Femur (tissue), 1 donor: Measurements from ENCODE around the gene TSPAN31.
"Not testable (repeated sequence)": the region's sequence is repeated elsewhere in the genome, so short reads cannot be mapped to it uniquely, and the experiment has no call there.

Experiments
- DNase-seq: peaks from one replicate; pipeline ENCODE4 v3.0.0-alpha.2; 2017

The TSPAN31 gene

DNA sequence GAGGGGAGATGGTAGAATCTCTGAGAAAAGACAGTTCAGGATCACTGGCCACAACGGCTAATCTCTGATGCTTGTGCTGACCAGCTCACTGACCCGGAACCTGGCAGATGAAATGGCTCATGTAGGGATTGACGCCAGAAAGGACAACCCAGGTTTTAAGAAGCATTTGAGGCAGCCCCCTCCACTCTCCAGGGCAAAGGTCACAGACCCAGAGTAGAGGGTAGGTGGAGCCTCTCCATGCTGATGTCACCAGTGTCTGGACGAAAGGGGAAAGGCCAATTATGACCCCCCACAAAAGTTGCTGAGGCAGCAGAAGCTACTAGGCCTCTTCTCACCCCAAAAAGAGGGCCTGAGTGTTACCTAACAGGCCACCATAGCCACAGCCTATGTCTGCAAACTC lies 25.9 kb downstream of the TSPAN31 start:
- DNase-seq = no peak

DNA sequence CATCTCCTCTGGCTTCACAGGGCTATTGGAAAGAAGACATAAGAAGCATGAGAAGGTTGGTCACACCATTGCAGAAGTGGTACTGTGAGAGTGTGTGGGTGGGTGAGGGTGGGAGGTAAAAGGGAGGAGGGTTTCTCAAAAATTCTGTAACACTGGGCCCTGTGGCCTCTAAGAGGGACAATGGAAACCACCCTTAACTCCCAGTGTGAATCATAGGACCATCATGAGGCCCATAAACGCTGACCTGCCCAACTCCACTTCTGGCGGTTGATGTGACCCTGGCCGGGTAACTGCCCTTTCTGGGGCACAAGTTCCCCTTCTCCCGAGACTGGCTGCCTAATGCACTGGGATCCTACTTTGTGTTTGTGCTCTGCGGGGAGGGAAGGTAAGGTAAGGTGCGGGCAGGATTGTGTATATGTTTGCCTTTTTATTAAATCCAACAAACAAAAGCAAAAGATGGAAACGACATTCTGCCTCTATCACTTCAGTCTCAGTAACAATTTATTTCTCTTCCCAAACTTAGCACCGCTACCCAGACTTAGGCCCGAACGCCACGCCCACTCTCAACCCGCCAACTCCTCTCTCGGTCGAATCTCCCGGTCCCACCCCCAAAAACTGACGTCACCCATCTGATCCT lies 26.5 kb downstream of the TSPAN31 start:
- peak; percentile 95 for DNase-seq

DNA sequence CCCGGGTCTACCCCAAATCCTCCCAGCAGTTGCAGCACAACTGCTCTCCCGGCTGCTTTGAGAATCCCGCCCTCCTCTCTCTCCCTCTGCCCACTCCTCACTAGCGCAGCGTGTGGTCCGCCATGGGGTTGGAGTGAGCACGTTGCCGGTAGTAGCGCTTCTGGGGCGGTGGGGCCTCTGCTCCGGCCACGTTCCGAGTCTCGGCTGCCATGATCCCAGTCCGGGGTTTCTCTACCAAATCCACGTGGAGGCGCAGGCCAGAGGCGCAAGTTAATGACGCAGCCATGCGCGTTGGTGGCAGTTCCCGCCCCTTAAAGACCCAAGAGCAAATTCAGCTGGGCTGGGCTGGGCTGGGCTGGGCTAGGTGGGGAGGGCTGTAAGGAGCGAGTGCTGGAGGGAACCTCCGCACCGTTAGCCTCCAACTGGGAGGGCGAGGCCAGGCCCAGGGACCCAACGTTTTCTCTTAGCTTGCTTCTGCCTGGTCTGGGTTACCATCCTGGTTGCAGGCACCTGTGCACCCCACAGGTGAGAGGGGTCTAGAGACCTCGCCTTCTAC lies 27.1 kb downstream of the TSPAN31 start, which contains the start of gene METTL1:
Gene METTL1, minus strand, starts transcription at position 233 of the 556 bp plus-strand sequence. Its CDS starts 22 bp downstream, at position 211.
- DNase-seq = peak; percentile 98

DNA sequence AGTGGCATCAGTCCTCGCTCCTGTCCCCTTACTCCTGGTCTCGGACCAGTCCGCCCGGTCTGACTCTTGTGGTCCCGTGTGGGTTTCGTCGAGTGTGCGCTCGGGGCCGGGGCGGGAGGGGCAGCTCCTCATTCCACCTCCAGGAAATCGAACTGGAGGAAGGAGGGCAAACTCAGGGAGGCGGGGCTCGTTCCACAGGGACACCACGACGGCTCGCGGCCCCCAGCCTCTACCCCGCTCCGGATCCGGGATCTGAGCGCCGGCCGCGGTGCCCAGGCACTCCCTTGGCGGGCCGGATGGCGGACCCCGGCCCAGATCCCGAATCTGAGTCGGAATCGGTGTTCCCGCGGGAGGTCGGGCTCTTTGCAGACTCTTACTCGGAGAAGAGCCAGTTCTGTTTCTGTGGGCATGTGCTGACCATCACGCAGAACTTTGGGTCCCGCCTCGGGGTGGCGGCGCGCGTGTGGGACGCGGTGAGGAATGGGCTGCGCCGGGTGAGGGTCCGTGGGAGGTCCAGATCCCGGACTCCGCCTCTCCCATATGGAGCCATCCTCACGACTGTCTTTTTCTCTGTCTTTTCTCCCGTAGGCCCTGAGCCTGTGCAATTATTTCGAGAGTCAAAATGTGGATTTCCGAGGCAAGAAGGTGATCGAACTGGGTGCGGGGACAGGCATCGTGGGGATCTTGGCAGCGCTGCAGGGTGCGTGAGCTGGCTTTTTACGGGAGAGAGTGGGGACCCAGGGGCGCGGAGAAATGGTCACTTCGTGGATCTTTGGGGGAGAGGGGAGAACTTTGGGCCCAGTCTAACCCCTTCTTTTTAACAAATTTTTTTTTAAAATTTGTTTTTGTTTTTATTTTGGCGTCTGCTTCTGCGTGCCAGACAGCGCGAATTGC lies 27.8 kb downstream of the TSPAN31 start, which contains the start of gene EEF1AKMT3:
Gene EEF1AKMT3, plus strand, starts transcription at position 186 of the 894 bp plus-strand sequence. Its CDS starts 111 bp downstream, at position 297.
- peak; percentile 76 for DNase-seq

DNA sequence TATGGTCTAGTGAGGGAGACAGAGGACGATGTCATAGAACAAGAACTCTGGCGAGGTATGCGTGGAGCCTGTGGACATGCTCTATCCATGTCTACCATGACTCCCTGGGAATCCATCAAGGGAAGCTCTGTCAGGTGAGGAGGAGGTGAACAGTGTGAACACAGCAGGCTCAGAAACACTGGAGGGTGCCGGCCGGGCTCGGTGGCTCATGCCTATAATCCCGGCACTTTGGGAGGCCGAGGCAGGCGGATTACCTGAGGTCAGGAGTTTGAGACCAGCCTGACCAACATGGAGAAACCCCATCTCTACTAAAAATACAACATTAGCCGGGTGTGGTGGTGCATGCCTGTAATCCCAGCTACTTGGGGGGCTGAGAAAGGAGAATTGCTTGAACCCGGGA lies 29.8 kb downstream of the TSPAN31 start:
- not testable (repeated sequence) for DNase-seq

DNA sequence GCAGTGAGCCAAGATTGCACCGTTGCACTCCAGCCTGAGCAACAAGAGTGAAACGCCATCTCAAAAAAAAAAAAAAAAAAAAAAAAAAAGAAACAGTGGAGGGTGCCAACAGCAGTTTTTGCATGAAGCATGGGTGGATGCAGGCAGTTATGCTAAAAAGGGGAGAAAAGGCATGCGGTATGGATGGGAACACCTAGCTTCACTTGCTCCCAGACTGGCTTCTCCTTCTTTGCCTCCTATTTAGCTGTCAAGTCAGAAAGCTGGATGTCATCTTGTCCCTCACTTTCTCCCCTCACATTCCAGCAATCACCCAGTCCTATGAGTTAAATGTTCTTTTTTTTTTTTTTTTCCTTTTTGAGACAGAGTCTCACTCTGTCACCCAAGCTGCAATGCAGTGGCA lies 30.2 kb downstream of the TSPAN31 start:
- no peak for DNase-seq

DNA sequence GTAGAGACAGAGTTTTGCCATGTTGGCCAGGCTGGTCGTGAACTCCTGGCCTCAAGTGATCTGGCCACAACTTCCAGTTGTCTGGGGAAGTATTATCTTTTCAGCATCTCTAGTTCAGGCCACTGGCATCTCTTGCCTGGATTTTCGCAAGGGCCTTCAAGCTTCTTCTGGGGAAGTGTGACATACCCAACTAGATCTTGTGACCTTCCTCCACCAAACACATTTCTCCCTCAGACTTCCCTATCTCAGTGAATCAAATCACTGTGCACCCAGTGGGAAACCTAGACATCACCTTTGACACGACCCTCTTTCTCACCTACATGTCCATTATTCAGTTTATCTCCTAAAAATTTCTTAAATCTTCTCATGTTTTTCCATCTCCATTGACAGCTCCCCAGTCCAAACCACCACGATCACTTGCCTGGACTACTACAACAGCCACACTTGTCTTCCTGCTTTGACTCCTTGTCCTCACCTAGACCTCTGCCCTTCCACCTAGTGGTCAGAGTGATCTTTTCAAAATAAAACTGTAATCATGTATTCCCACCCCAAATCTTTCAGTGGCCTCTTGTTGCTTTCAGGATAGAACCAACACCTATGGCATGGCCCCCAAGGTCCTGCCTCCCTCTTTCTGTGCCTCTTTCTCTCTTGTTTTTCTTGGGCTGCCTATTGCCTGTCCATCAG lies 30.9 kb downstream of the TSPAN31 start:
- no peak for DNase-seq

DNA sequence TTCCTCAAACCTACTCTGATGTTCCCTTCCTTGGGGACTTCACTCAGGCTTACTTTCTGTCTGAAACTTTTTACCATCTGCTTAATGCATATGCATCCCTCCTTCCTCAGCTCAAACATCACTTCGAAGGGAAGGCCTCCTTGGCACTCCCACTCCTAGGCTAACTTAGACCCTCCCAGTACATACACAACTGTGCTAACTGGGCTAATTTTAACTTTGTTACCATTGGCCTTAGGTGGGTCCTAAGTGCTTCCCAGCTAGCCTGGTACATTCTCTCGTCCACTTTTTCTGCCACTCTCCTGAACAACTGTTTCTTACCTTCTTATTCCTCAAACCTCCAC lies 31.4 kb downstream of the TSPAN31 start:
- DNase-seq = no peak

DNA sequence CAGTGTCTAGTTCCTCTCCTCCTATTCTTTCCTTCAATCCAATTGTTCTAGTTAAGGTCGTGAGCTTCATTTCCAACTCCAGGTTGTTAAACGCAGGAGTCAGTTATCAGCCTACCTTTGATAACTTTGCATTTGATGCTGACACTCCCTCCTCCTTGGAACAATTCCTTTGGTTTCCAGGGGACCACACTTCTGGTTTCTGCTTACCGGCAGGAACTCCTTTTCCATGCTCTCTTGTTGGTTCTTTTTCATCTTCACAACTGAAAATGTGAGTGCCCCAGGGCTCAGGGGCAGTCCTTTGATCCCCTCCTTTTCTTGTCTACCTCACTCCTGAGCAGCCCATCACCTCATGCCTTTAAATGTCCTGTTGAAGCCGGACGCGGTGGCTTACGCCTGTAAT lies 32.5 kb downstream of the TSPAN31 start:
- DNase-seq = no peak

DNA sequence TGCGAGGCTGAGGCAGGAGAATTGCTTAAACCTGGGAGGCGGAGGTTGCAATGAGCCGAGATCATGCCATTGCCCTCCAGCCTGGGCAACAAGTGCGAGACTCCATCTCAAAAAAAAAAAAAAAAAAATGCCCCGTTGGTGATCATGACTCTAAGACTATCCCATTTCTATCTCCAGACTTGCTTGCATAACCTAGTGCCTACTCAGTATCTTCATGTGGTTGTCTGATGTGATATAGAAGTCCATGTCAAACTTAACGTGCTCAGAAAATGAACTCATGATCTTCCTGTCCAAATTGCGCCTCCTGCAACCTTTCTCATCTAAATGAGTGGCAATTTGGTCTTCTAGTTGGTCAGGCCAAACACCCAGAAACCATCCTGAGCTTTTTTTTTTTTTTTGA lies 33.1 kb downstream of the TSPAN31 start:
- no peak for DNase-seq

DNA sequence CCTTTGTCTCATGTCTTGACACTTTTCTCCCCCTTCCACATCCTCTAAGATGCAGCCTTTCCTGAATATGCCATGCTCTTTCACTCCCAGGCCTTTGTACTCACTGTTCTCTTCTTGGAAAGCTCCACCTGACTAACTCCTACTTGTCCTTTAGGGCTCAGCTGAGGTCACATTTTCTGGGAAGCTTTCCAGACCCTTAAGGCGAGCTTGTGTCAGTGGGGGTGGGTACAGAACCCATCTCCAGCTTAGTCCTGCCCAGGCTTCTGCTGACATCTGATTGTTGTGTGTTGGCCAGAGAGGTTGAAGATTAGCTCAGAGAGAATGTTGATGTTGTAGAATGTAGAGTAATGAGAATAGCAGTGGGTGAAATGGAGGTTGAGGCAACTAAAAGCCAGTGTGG lies 34.9 kb downstream of the TSPAN31 start:
- no peak for DNase-seq

DNA sequence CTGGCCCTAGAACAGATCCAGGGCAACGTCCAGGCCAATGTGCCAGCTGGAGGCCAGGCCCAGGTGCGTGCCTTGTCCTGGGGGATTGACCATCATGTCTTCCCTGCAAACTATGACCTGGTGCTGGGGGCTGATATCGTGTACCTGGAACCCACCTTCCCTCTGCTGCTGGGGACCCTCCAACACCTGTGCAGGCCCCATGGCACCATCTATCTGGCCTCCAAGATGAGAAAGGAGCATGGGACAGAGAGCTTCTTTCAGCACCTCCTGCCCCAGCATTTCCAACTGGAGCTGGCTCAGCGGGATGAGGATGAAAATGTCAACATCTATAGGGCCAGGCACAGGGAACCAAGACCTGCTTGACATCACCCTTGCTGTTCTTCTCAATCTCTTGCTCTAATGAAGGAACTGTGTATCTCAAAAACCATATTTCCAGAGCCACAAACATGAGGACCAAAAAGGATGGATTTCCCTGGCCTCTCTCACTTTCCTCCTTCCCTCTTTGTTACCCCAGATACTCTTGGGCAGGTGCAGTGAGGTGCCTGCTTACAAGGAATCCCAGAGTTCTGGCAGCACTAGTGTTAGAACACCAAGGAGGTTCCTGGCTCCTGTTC lies 35.6 kb downstream of the TSPAN31 start:
- DNase-seq = no peak

DNA sequence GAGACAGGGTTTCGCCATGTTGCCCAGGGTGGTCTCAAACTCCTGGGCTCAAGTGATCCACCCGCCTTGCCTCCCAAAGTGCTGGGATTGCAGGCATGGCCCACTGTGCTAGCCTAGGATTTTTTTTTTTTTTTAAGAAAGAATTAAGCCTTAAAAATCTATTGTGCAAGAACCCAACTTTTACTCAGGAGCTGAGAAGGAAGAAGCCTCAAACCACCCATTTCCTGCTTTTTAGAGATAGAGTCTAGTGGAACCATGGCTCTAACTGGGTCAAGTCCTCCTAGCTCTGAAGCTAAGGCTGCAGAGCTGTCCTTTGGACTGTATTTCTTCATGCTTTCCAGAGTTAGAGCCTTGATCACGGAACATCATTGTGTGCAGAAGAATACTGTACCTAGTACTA lies 36.4 kb downstream of the TSPAN31 start:
- no peak for DNase-seq

DNA sequence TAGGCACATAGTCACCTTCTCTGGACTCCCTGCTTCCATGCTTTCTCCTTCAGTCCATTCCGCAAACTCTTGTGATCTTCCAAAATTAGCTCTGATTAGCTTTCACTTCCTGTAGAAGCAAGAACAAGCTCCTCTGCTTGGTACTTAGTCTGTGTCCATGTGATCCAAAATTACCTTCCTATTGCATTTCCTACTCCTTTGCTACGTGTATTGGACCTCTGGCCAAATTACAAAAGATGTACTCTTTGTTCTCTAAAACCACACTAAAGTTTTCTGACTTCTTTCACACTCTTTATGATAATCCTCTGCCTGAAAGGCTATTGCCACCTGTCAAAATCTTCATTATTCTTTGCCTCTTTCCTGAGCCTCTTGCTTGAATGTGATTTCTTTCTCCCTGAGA lies 37.0 kb downstream of the TSPAN31 start:
- no peak for DNase-seq

DNA sequence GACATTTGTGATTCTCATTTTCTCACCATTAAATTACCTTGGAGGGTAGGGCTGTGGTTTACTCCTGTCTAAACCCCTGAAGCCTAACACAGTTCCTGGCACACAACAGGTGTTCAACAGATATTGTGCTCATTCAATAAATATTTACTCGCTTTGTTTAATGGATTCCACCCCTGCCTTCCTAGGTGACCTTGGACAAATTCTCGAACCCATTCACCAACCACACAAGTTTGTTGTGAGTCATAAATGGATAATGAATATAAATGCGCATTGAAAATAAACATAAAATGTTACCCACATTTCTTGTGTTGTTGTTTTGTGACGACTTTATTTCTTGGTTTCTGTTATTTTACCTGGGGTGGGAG lies 37.4 kb downstream of the TSPAN31 start:
- DNase-seq = no peak

DNA sequence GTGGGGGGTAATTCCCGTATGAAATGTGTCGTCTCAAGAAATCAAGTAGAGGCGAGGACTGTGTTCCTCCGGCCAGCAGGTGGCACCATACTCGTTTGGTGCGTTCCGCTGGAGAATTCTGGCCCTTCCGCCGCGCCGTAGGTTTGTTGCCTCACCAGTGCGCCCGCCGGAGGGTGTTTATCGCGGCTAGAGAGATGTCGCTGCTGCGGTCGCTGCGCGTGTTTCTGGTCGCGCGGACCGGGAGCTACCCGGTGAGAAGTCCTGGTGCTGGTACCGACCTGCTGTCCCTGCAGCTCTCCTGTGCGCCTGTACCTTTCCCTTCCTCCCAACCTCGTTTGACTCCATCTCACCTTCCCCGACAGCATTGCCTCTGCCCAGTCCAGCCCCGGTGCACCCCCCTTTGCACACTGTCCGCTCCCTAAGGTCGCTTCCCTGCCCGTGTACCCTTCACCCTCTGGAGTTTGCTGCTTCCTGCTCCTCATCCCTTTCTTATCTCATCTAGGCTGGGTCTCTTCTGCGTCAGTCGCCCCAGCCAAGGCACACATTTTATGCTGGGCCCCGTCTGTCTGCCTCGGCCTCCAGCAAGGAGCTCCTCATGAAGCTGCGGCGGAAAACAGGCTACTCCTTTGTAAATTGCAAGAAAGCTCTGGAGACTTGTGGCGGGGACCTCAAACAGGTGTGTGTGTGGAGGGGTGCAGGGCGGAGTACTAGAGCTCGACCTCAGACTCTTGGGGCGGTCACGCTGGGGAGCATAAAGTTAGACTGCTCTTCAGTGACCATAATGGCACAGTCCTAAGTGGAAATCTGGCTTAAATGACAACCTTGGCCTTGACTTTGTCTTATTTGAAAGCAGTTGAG lies 38.0 kb downstream of the TSPAN31 start, which contains the start of gene TSFM:
Gene TSFM, plus strand, starts transcription at position 180 of the 858 bp plus-strand sequence. Its CDS starts 15 bp downstream, at position 195.
- peak; percentile 96 for DNase-seq

DNA sequence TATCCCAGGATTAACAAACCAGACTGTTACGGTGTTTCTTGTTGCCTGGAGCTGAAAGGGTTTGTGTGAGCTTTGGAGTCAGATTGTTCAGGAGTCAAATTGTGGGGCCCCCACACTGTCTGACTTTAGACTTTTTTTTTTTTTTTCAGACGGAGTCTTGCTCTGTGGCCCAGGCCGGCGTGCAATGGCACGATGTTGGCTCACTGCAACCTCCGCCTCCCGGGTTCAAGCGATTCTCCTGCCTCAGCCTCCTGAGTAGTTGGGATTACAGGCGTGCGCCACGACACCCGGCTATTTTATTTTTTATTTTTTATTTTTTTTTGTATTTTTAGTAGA lies 38.6 kb downstream of the TSPAN31 start:
- no peak for DNase-seq

DNA sequence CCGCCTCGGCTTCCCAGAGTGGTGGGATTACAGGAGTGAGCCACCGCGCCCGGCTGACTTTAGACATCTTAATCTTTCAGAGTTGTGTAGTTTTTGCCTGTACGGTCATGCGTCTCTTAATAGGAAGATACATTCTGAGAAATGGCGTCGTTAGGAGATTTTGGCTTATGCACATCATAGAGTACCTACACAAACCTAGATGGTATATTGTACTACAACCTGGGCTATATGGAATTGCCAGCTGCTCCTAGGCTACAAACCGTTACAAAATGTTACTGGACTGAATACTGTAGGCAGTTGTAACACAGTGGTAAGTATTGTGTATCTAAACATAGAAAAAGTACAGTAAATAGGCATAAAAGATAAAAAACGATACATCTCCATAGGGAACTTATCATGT lies 39.0 kb downstream of the TSPAN31 start:
- no peak for DNase-seq

DNA sequence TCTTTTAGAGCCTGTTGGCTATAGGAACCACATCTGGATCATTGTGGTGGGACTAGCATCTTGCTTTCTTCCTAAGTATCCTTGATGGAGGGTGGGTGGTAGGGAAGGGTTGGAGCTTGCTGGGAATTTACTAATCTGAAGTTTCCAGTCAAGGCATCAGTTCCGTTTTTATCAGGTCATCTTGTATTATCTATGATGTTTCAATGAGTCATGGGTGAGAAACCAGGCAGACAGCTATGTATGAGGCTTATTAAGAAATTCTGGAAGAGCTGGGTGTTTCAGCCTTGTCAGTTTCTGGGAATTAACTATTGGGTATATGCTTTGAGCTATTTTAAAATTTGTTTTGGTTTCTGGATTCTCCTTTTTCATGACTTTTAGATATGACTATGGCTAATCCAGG lies 49.1 kb downstream of the TSPAN31 start:
- no peak for DNase-seq

DNA sequence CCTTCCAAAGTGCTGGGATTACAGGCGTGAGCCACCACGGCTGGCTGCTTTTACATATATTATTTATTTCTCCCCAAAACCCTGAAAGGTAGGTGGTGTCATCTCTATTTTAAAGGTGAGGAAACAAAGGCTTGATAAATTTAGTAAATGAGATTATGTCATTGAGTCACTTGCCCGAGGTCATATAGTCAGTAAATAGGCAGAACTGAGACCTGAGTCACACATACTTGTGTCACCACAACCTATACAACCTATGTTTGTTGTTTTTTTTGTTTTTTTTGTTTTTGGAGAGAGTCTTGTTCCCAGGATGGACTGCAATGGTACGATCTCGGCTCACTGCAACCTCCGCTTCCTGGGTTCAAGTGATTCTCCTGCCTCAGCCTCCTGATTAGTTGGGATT lies 50.5 kb downstream of the TSPAN31 start:
- no peak for DNase-seq

DNA sequence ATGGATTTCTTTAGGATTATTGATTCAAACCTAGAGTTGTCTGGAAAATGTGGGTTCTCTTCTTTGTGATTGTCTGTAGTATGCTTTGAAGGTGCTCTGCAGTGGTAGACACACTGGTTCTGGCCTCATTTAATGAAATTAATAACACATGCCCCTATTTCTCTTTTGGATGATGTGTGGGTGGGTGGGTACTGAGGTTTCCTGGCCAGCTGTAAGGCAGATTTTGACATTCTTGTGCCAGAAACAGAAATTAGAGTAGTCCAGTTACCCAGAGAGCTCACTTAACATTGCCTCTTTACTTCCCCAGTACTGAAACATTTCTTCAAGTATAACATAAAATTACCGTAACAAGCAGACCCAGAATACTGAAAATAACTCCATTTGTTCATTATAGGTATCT lies 52.2 kb downstream of the TSPAN31 start:
- no peak for DNase-seq

DNA sequence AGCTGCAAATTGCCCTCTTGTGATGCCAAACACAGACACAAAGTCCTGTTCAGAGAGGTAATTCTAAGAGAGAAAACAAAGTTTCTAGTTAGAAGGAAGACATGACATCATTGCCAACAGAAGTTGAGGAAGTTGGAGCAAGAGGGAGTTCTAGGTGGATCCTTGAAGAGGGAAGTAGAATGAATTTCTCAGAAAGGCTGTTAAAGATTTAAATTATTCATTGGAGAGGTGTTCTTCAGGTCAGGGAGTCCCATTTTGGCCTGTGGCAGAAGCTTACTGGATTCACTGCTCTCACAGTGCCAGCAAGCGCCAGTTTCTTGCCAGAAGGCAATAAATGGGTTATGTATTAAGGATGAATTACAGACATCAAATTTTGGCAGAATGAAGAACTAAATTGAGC lies 53.1 kb downstream of the TSPAN31 start:
- DNase-seq = no peak
